Tibial nerve (tissue), 4 donors: ENCODE results near the gene C1R. TPM values are rescaled to one million over a fixed set of nuclear protein-coding genes. Genes with fewer than 3 reads are reported as not detected.

Source experiments
- DNase-seq, 2 donors: peaks; one replicate each; pipeline ENCODE4 v3.0.0-alpha.2; 2019; ENCODE audit warnings: low spot score in 2 of 2
- H3K27ac ChIP-seq, 4 donors: fragments of 200-600 bp; sonication (generic) in 3 of 4; one replicate each; pipeline ENCODE4 v1.5.1; 2017 to 2019; ENCODE audit warnings: mild to moderate bottlenecking in 1 of 4
- H3K27me3 ChIP-seq, 2 donors: fragments of 200-600 bp; sonication (generic) in 1 of 2; one replicate each; pipeline versions ENCODE4 v1.5.1 to v1.6.0; 2017 to 2019
- H3K36me3 ChIP-seq, 3 donors: fragments of 200-600 bp; sonication (generic); one replicate each; pipeline ENCODE4 v1.5.1; 2018 to 2019
- H3K4me1 ChIP-seq, 4 donors: fragments of 200-600 bp; sonication (generic) in 3 of 4; one replicate each; pipeline ENCODE4 v1.5.1; 2017 to 2019
- H3K4me3 ChIP-seq, 4 donors: fragments of 200-600 bp; sonication (generic) in 3 of 4; one replicate each; pipeline ENCODE4 v1.5.1; 2017 to 2019; ENCODE audit warnings: mild to moderate bottlenecking in 1 of 4, moderate library complexity in 1 of 4
- H3K9me3 ChIP-seq, 4 donors: fragments of 200-600 bp; sonication (generic) in 3 of 4; one replicate each; pipeline ENCODE4 v1.5.1; 2017 to 2019
- EP300 ChIP-seq, 2 donors: sonication (generic); formaldehyde crosslinking; IDR thresholded peaks; one replicate each; pipeline ENCODE4 v1.6.1; 2017; ENCODE audit warnings: antibody characterized with exemption in 2 of 2, mild to moderate bottlenecking in 1 of 2
- POLR2A ChIP-seq, 2 donors: fragments of 450-650 bp; IDR thresholded peaks; one replicate each; pipeline ENCODE4 v1.6.1; 2017; ENCODE audit warnings: antibody characterized with exemption in 2 of 2, mild to moderate bottlenecking in 2 of 2, moderate library complexity in 2 of 2
- WGBS, 2 donors: methylation state at CpG; one replicate each; pipeline ENCODE4 v1.1.5; 2018; 5-methylcytosine and 5-hydroxymethylcytosine counted together
- total RNA-seq, 4 donors: library from RNA; depleted of rRNA; stranded (reverse); fragments of >200 nt; gene quantifications; one replicate each; pipeline ENCODE4 v1.1.0, GENCODE V29; 2016
- TF ChIP-seq, protein P1 (sequence below), 5 experiments: fragments of 200-600 bp in 3 of 5; fragments of 450-650 bp in 2 of 5; sonication (generic) in 3 of 5; IDR thresholded peaks; one replicate each; pipeline ENCODE4 v1.5.1; 2016 to 2019; ENCODE audit warnings: antibody characterized with exemption in 5 of 5, mild to moderate bottlenecking in 3 of 5, moderate library complexity in 2 of 5

The C1R gene
- total RNA-seq, 4 donors from 2014 or later = 528 to 1,237 (median 593) TPM

DNA sequence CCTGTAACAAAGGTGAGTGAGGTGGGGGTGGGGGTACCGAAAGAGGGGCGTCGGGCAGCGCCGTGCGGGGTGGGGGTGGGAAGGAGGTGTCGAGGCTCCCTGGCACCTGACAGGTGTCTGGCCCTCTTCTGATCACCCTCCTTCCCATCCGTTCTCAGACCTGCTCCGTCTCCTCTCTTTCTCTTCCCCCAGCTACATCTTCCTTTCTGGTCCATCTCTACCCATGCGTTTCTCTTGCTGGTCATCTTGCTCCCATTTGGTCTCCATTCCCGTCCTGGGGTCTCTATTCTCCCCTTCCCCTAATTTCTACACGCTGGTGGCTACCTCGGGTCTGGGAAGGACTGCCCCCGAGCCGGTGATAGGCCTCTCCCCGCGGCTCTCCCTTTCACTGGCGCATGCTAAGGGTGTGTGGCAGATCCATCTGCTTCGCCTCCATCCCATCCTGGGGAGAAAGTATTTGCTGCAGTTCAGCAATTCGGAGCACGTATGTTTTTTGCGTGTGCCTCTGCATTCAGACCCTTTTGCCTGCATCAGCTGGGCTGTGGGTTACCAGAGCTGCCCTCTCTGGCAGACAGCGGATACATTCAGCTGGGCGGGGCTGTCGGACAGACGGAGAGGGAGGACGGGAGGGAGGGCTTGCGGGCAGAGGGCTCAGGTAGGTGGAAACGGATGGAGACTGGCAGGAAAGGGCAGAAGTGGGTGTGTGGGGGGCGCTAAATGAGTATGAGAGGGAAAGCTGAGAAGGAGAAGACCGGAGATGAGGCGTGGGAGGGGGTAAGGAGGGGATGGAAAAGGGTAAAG is 38.7 kb upstream of the C1R start:
- peak overlapping the region; percentile 60 to 90 (median 79) for H3K27ac ChIP-seq
- H3K36me3 ChIP-seq = peaks cover 0 to 23% (median 2%) of the 10 kb centered on the region in 3 donors
- peak in 1 of 2 donors; percentile 34 for DNase-seq
- no peaks in the 10 kb centered on the region for H3K9me3 ChIP-seq
- TF ChIP-seq POLR2A (IDR thresholded peaks at IDR 0.05) (no peak), EP300 (IDR thresholded peaks at IDR 0.05) (peak in 1 of 2 donors; percentile 24)
- TF ChIP-seq, protein P1, sequence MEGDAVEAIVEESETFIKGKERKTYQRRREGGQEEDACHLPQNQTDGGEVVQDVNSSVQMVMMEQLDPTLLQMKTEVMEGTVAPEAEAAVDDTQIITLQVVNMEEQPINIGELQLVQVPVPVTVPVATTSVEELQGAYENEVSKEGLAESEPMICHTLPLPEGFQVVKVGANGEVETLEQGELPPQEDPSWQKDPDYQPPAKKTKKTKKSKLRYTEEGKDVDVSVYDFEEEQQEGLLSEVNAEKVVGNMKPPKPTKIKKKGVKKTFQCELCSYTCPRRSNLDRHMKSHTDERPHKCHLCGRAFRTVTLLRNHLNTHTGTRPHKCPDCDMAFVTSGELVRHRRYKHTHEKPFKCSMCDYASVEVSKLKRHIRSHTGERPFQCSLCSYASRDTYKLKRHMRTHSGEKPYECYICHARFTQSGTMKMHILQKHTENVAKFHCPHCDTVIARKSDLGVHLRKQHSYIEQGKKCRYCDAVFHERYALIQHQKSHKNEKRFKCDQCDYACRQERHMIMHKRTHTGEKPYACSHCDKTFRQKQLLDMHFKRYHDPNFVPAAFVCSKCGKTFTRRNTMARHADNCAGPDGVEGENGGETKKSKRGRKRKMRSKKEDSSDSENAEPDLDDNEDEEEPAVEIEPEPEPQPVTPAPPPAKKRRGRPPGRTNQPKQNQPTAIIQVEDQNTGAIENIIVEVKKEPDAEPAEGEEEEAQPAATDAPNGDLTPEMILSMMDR (IDR thresholded peaks at IDR 0.05) = no peak
- H3K4me3 ChIP-seq = peak overlapping the region; percentile 51 to 66 (median 64)
- 3 to 5% methylated on average over 32 of the region's 32 CpGs for WGBS, 2 donors
- H3K4me1 ChIP-seq = peaks cover 0 to 37% (median 15%) of the 10 kb centered on the region in 4 donors
- no peaks in the 10 kb centered on the region for H3K27me3 ChIP-seq

DNA sequence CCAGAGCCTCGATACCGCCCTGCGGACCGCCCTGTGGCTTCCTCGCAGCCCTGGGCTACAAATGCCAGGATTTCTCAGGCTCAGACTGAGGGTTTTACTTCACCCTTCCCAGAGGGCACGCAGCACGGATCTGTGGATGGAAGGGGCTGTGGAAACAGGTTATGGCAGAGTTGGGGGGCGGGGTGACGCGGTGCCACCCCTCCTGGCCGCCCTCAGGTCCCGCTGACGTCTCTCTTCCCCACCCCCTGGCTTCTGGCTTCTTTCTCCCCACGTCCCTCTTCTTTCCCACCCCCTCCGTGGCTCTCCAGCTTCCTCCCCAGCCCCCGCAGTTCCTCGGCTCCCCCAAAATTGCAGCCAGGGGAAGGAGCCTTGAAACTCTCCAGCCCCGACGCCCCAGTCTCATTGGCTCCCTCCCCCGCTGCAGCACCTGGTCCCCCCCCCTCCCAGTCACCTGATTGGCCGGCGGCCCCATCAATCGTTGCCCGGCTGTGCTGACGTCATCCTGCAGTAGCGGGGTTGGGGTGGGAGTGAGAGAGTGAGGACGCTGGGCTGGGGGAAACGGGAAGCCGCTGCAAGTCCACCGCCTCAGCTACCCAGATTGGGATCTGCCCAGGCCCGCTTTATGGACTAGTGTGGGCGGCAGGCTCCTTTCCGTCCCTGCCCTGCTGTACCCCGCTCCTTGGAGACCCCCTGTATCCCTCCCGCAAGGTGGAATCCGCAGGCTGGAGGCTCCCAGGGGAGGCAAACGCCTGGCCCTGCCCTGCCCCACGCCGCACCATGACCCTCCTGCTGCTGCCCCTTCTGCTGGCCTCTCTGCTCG is 37.8 kb upstream of the C1R start, which contains the start of gene CLSTN3:
Gene CLSTN3 (plus strand): TSS at position 500 of the 820 bp plus-strand sequence. CDS start 278 bp downstream, at position 778.
- peak; percentile 60 to 75 for DNase-seq
- Histone ChIP-seq H3K9me3 (no peaks in the 10 kb centered on the region), H3K27ac (peak within 1 kb of the TSS; percentile 60 to 90 (median 79)), H3K36me3 (peaks cover 0 to 14% (median 0%) of the 10 kb centered on the region in 3 donors), H3K4me3 (peak within 1 kb of the TSS; percentile 51 to 66 (median 64)), H3K4me1 (peaks cover 0 to 37% (median 15%) of the 10 kb centered on the region in 4 donors), H3K27me3 (no peaks in the 10 kb centered on the region)
- TF ChIP-seq EP300 (IDR thresholded peaks at IDR 0.05) (peak in 1 of 2 donors; percentile 30), POLR2A (IDR thresholded peaks at IDR 0.05) (peak in 1 of 2 donors; percentile 46)
- TF ChIP-seq, protein P1 (IDR thresholded peaks at IDR 0.05) = no peak
- 1% methylated on average over 25 to 34 of the region's 40 CpGs for WGBS, 2 donors

GRCh38 chr12:7129287-7129871 is 37.1 kb upstream of the C1R start:
- peak overlapping the region; percentile 51 to 66 (median 64) for H3K4me3 ChIP-seq
- peaks cover 0 to 37% (median 15%) of the 10 kb centered on the region in 4 donors for H3K4me1 ChIP-seq
- no peaks in the 10 kb centered on the region for H3K9me3 ChIP-seq
- TF ChIP-seq EP300 (IDR thresholded peaks at IDR 0.05) (no peak), POLR2A (IDR thresholded peaks at IDR 0.05) (no peak)
- TF ChIP-seq, protein P1 (IDR thresholded peaks at IDR 0.05) = no peak
- DNase-seq = no peak
- H3K36me3 ChIP-seq = peaks cover 0 to 7% (median 0%) of the 10 kb centered on the region in 3 donors
- peak overlapping the region; percentile 60 to 90 (median 79) for H3K27ac ChIP-seq
- 7 to 10% methylated on average over 14 to 19 of the region's 19 CpGs for WGBS, 2 donors
- no peaks in the 10 kb centered on the region for H3K27me3 ChIP-seq

GRCh38 chr12:7128681-7129286 is 36.5 kb upstream of the C1R start, which contains the start of gene RBP5:
Gene RBP5, minus strand, starts transcription at chr12:7128889. Its CDS starts 114 bp downstream, at chr12:7128775.
- no peak for DNase-seq
- H3K4me3 ChIP-seq = peak within 1 kb of the TSS; percentile 51 to 66 (median 64)
- H3K9me3 ChIP-seq = no peaks in the 10 kb centered on the region
- 67% methylated on average over 7 of the region's 7 CpGs for WGBS, 2 donors
- H3K27ac ChIP-seq = peak within 1 kb of the TSS; percentile 60 to 90 (median 79)
- peaks cover 0 to 37% (median 15%) of the 10 kb centered on the region in 4 donors for H3K4me1 ChIP-seq
- peaks cover 0 to 1% (median 0%) of the 10 kb centered on the region in 3 donors for H3K36me3 ChIP-seq
- TF ChIP-seq, protein P1 (IDR thresholded peaks at IDR 0.05) = no peak
- TF ChIP-seq EP300 (IDR thresholded peaks at IDR 0.05) (no peak), POLR2A (IDR thresholded peaks at IDR 0.05) (no peak)
- H3K27me3 ChIP-seq = no peaks in the 10 kb centered on the region
